K562 (cell line): Measurements from ENCODE around the gene CHPF. TPM values are rescaled to one million over a fixed set of nuclear protein-coding genes. Genes with fewer than 3 reads are reported as not detected.

Experiments used
- CCAR2 ChIP-seq: fragments of 200-400 bp; formaldehyde crosslinking; IDR thresholded peaks from 2 replicates; pipeline ENCODE4 v1.6.1; 2017; ENCODE audit warnings: mild to moderate bottlenecking, low read depth, low read length
- EP400 ChIP-seq: fragments of 450-650 bp; IDR thresholded peaks from 2 replicates; pipeline ENCODE4 v1.6.1; 2017; ENCODE audit warnings: antibody characterized with exemption, mild to moderate bottlenecking, moderate library complexity
- ERF ChIP-seq: fragments of 450-650 bp; formaldehyde crosslinking; IDR thresholded peaks from 2 replicates; pipeline ENCODE4 v1.4.0; 2020; ENCODE audit warnings: mild to moderate bottlenecking, mixed read lengths
- ETV5 ChIP-seq: sonication (generic); formaldehyde crosslinking; IDR thresholded peaks from 2 replicates; pipeline ENCODE4 v1.4.0; 2020; ENCODE audit warnings: low read depth, mild to moderate bottlenecking, missing genetic modification reagents
- HLTF ChIP-seq: fragments of 450-650 bp; IDR thresholded peaks from 2 replicates; pipeline ENCODE4 v1.6.1; 2016
- KDM2B ChIP-seq: fragments of 250-450 bp; sonication (Bioruptor Pico); IDR thresholded peaks from 2 replicates; pipeline ENCODE4 v1.8.0; 2021; ENCODE audit warnings: mild to moderate bottlenecking, moderate library complexity
- NEUROD1 ChIP-seq: fragments of 150-350 bp; IDR thresholded peaks from 2 replicates; pipeline ENCODE4 v1.6.1; 2014; ENCODE audit warnings: borderline replicate concordance, low read length, low read depth; ENCODE audit not compliant: partially characterized antibody
- NFIC ChIP-seq: fragments of 450-650 bp; IDR thresholded peaks from 2 replicates; pipeline ENCODE4 v1.6.1; 2017; ENCODE audit warnings: mild to moderate bottlenecking, inconsistent platforms
- PCBP2 ChIP-seq: fragments of 200-400 bp; formaldehyde crosslinking; IDR thresholded peaks from 2 replicates; pipeline ENCODE4 v1.6.1; 2018; ENCODE audit warnings: low read length, low read depth, mild to moderate bottlenecking, moderate library complexity; ENCODE audit not compliant: poor library complexity, severe bottlenecking
- PHB ChIP-seq: fragments of 250-450 bp; sonication (Bioruptor Pico); IDR thresholded peaks from 2 replicates; pipeline ENCODE4 v1.5.0; 2021
- PHF20 ChIP-seq: fragments of 450-650 bp; IDR thresholded peaks from 2 replicates; pipeline ENCODE4 v1.6.1; 2018; ENCODE audit not compliant: partially characterized antibody
- RBM22 ChIP-seq: fragments of 200-400 bp; formaldehyde crosslinking; IDR thresholded peaks from 2 replicates; pipeline ENCODE4 v1.6.1; 2018; ENCODE audit warnings: low read length, low read depth; ENCODE audit not compliant: poor library complexity, severe bottlenecking
- SLC30A9 ChIP-seq: fragments of 250-450 bp; sonication (Bioruptor Pico); IDR thresholded peaks from 2 replicates; pipeline ENCODE4 v1.8.0; 2022; ENCODE audit warnings: mild to moderate bottlenecking, moderate library complexity
- TAF1 ChIP-seq: IDR thresholded peaks from 2 replicates; pipeline ENCODE4 v1.6.1; 2011; ENCODE audit warnings: mild to moderate bottlenecking, low read length, moderate library complexity; ENCODE audit not compliant: insufficient read depth, control insufficient read depth, severe bottlenecking; ENCODE audit errors: extremely low read depth
- TRIM24 ChIP-seq, 2 experiments: fragments of 450-650 bp; IDR thresholded peaks; 2 replicates each; pipeline ENCODE4 v1.6.1; 2016
- ZBTB7A ChIP-seq: IDR thresholded peaks from 2 replicates; pipeline ENCODE4 v1.6.1; 2011; ENCODE audit warnings: low read depth, mild to moderate bottlenecking, low read length, moderate library complexity, borderline replicate concordance; ENCODE audit not compliant: control insufficient read depth
- ZFX ChIP-seq: sonication (generic); formaldehyde crosslinking; IDR thresholded peaks from 2 replicates; pipeline ENCODE4 v1.8.0; 2022; ENCODE audit warnings: mild to moderate bottlenecking, missing genetic modification reagents, moderate library complexity
- ZNF165 ChIP-seq: fragments of 250-450 bp; sonication (Bioruptor Pico); IDR thresholded peaks from 2 replicates; pipeline ENCODE4 v1.4.0; 2020; ENCODE audit warnings: borderline replicate concordance
- ZNF184 ChIP-seq: sonication (generic); formaldehyde crosslinking; IDR thresholded peaks from 2 replicates; pipeline ENCODE4 v1.5.0; 2020; ENCODE audit warnings: missing genetic modification reagents
- ZNF263 ChIP-seq: sonication (generic); formaldehyde crosslinking; IDR thresholded peaks from 2 replicates; pipeline ENCODE4 v1.8.0; 2022; ENCODE audit warnings: mild to moderate bottlenecking, missing genetic modification reagents, borderline replicate concordance
- ZNF324 ChIP-seq: fragments of 250-450 bp; sonication (Bioruptor Pico); IDR thresholded peaks from 2 replicates; pipeline ENCODE4 v1.4.0; 2020; ENCODE audit warnings: mild to moderate bottlenecking
- ZNF431 ChIP-seq: sonication (generic); formaldehyde crosslinking; IDR thresholded peaks from 2 replicates; pipeline ENCODE4 v1.8.0; 2022; ENCODE audit warnings: mild to moderate bottlenecking, missing genetic modification reagents
- ZNF766 ChIP-seq: fragments of 200-800 bp; sonication (Bioruptor generic); conservative IDR thresholded peaks from 2 replicates; pipeline ENCODE4 v1.6.1; 2016; ENCODE audit warnings: missing genetic modification characterization, missing compliant biosample characterization
- polyA plus RNA-seq, 8 experiments: library from polyadenylated mRNA; depleted of rRNA in 4 of 8; stranded (reverse) in 5 of 8; unstranded in 3 of 8; fragments of >200 nt; fragmentation: Nextera tagmentation in 2 of 8; fragmentation: Illumina TruSeq in 1 of 8; extraction: Ambion mirVana in 2 of 8; extraction: Trizol in 1 of 8; gene quantifications; 2 replicates each; pipeline versions ENCODE4 v1.2.1 to v1.2.3, GENCODE V29; 2011 to 2014; ENCODE audit warnings: inconsistent platforms in 1 of 8, missing spikeins in 1 of 8
- total RNA-seq, 7 experiments: library from RNA; depleted of rRNA in 6 of 7; stranded (reverse); fragments of >200 nt in 6 of 7; fragmentation: Illumina TruSeq in 2 of 7; extraction: Trizol in 2 of 7; gene quantifications; 2 replicates each; pipeline versions ENCODE4 v1.2.1 to v1.2.3, GENCODE V29; 2011 to 2021; ENCODE audit warnings: low replicate concordance in 1 of 7
- TF ChIP-seq, protein P1 (sequence below): sonication (generic); formaldehyde crosslinking; IDR thresholded peaks from 2 replicates; pipeline ENCODE4 v1.8.1; 2023; ENCODE audit warnings: mild to moderate bottlenecking, missing genetic modification reagents
- TF ChIP-seq, protein P2 (sequence below): fragments of 450-650 bp; IDR thresholded peaks from 2 replicates; pipeline ENCODE4 v1.6.1; 2016; ENCODE audit warnings: missing biosample characterization, missing genetic modification characterization
- TF ChIP-seq, protein P3 (sequence below): sonication (generic); formaldehyde crosslinking; IDR thresholded peaks from 2 replicates; pipeline ENCODE4 v1.9.0; 2022; ENCODE audit warnings: mild to moderate bottlenecking, missing genetic modification reagents

Gene CHPF
- total and polyA plus RNA-seq, 9 of the 15 experiments (the other 6 are each of a cell fraction or from before 2014, with no cell fraction given): 0.15 to 57.2 (median 7.9) TPM

DNA sequence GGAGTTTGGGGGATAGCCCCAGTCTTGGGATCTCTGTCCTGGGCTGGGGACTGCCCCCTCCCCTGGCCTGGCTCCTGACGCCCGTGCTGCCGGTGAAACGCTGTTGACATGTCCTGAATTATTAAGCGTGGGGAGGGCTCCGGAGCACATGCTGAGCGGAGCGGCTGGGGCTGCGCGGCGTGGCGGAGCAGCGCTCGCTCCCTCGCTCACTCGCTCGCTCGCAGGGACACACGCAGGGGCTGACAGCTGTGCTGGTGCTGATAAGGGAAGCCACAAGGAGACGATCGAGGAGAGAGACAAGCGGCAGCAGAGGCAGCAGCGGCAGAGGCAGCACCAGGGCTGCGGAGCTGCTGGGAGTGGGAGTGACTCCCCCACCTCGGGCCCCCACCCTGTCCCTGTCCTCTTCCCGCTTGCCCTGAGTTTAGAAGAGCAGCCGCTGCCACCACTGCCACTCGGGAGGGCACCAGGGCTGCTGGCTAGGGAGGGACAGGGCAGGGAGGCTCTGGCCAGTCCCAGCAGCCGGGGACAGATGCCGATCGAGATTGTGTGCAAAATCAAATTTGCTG is 29.3 kb downstream of the CHPF start, which contains the start of gene ASIC4 (continued):
- TF ChIP-seq ZBTB7A (peak; percentile 69; the same call in 1 of the 2 replicates), NFIC (peak; percentile 83), ZNF766 (CRISPR knock-in tag) (0 out of 2 replicates have a peak, but pooled peaks have one; percentile 39), PHB (no peak), RBM22 (peak; percentile 50), ZNF184 (CRISPR knock-in tag) (no peak), ZNF324 (CRISPR knock-in tag) (no peak), TRIM24 (IDR thresholded peaks at IDR 0.05) (peak; percentile 67 to 82; a peak in 3 of 4 replicates), ERF (peak; percentile 57; the same call in 1 of the 2 replicates), ZNF263 (CRISPR knock-in tag) (no peak; the same call in 1 of the 2 replicates), EP400 (peak; percentile 80), TAF1 (peak; percentile 55), PCBP2 (no peak), ZNF165 (CRISPR knock-in tag) (no peak), PHF20 (peak; percentile 69), ETV5 (CRISPR knock-in tag) (peak; percentile 46; the same call in 1 of the 2 replicates), CCAR2 (no peak), HLTF (peak; percentile 76; the same call in 1 of the 2 replicates), NEUROD1 (peak; percentile 84), KDM2B (CRISPR knock-in tag) (no peak), ZFX (no peak), SLC30A9 (CRISPR knock-in tag) (no peak), ZNF431 (no peak)
- TF ChIP-seq, protein P1, sequence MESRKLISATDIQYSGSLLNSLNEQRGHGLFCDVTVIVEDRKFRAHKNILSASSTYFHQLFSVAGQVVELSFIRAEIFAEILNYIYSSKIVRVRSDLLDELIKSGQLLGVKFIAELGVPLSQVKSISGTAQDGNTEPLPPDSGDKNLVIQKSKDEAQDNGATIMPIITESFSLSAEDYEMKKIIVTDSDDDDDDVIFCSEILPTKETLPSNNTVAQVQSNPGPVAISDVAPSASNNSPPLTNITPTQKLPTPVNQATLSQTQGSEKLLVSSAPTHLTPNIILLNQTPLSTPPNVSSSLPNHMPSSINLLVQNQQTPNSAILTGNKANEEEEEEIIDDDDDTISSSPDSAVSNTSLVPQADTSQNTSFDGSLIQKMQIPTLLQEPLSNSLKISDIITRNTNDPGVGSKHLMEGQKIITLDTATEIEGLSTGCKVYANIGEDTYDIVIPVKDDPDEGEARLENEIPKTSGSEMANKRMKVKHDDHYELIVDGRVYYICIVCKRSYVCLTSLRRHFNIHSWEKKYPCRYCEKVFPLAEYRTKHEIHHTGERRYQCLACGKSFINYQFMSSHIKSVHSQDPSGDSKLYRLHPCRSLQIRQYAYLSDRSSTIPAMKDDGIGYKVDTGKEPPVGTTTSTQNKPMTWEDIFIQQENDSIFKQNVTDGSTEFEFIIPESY (CRISPR knock-in tag): no peak
- TF ChIP-seq, protein P2, sequence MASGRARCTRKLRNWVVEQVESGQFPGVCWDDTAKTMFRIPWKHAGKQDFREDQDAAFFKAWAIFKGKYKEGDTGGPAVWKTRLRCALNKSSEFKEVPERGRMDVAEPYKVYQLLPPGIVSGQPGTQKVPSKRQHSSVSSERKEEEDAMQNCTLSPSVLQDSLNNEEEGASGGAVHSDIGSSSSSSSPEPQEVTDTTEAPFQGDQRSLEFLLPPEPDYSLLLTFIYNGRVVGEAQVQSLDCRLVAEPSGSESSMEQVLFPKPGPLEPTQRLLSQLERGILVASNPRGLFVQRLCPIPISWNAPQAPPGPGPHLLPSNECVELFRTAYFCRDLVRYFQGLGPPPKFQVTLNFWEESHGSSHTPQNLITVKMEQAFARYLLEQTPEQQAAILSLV: no peak
- TF ChIP-seq, protein P3, sequence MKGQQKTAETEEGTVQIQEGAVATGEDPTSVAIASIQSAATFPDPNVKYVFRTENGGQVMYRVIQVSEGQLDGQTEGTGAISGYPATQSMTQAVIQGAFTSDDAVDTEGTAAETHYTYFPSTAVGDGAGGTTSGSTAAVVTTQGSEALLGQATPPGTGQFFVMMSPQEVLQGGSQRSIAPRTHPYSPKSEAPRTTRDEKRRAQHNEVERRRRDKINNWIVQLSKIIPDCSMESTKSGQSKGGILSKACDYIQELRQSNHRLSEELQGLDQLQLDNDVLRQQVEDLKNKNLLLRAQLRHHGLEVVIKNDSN (CRISPR knock-in tag): no peak
